Measurements from ENCODE around the gene GALNT14.

GRCh38 chr2:31066551-31066950 lies 71.7 kb downstream of the GALNT14 start:
- TF ChIP-seq GATA2 (IDR thresholded peaks at IDR 0.05; ENCODE audit: low read depth, low read length) (no peak), GATA3 (IDR thresholded peaks at IDR 0.05; ENCODE audit: low read depth, low read length) (no peak)
